ENCODE data around the gene MYO3B.

DNA sequence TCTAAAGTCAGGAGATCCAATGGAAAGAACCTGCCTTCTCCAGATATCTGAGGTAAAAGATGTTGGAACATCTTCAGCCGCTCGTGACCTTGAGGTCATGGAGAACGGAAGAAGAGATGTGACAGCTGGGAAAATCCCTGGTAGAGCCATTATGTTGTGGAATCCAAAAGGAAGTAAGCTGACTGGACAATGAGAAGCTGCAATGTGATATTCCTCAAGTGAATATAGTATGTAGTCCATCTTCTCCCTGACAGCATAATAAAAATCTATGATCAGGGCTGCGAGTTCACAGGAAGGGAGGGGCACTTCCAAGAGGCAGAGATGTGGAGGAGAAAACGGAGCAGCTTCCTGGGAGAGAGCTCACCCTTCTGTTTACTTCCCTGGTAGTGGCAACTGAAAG is 336.2 kb downstream of the MYO3B start:
- TF ChIP-seq, protein P1, sequence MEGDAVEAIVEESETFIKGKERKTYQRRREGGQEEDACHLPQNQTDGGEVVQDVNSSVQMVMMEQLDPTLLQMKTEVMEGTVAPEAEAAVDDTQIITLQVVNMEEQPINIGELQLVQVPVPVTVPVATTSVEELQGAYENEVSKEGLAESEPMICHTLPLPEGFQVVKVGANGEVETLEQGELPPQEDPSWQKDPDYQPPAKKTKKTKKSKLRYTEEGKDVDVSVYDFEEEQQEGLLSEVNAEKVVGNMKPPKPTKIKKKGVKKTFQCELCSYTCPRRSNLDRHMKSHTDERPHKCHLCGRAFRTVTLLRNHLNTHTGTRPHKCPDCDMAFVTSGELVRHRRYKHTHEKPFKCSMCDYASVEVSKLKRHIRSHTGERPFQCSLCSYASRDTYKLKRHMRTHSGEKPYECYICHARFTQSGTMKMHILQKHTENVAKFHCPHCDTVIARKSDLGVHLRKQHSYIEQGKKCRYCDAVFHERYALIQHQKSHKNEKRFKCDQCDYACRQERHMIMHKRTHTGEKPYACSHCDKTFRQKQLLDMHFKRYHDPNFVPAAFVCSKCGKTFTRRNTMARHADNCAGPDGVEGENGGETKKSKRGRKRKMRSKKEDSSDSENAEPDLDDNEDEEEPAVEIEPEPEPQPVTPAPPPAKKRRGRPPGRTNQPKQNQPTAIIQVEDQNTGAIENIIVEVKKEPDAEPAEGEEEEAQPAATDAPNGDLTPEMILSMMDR (IDR thresholded peaks at IDR 0.05): no peak
- no peak for TF ChIP-seq POLR2A (IDR thresholded peaks at IDR 0.05)
